Dedifferentiated amniotic fluid mesenchymal stem cell (primary cell): ENCODE measurements around the gene TENM4.

ENCODE experiments used
- DNase-seq: peaks from one replicate; pipeline ENCODE4 v3.0.0-alpha.2; 2016; ENCODE audit errors: extremely low spot score

TENM4 gene

GRCh38 chr11:78972590-78972989 is 468.2 kb downstream of the TENM4 start:
- no peak for DNase-seq

GRCh38 chr11:78972177-78972576 is 468.7 kb downstream of the TENM4 start:
- DNase-seq = no peak

GRCh38 chr11:78967811-78968210 is 473.0 kb downstream of the TENM4 start:
- no peak for DNase-seq

- no peak for DNase-seq
These were observed 475.4 kb downstream of the TENM4 start for GRCh38 chr11:78965432-78965831.

- DNase-seq = no peak
These were observed 478.7 kb downstream of the TENM4 start for GRCh38 chr11:78961937-78962701.

GRCh38 chr11:78961247-78961646 is 479.6 kb downstream of the TENM4 start:
- DNase-seq = no peak

- DNase-seq = no peak
These were observed 482.4 kb downstream of the TENM4 start for GRCh38 chr11:78958444-78958843.

- DNase-seq = no peak
These were observed 483.2 kb downstream of the TENM4 start for GRCh38 chr11:78957476-78958245.

- DNase-seq = no peak
These were observed 486.1 kb downstream of the TENM4 start for GRCh38 chr11:78954696-78955095.

- DNase-seq = no peak
These were observed 486.6 kb downstream of the TENM4 start for GRCh38 chr11:78954261-78954660.

GRCh38 chr11:78952890-78953289 is 487.9 kb downstream of the TENM4 start:
- no peak for DNase-seq

- no peak for DNase-seq
These were observed 488.7 kb downstream of the TENM4 start for GRCh38 chr11:78952175-78952574.

GRCh38 chr11:78949976-78950690 is 490.7 kb downstream of the TENM4 start:
- no peak for DNase-seq

- DNase-seq = peak; percentile 88
These were observed 493.6 kb downstream of the TENM4 start for GRCh38 chr11:78946945-78947902.

- no peak for DNase-seq
These were observed 497.0 kb downstream of the TENM4 start for GRCh38 chr11:78943841-78944240.

GRCh38 chr11:78943154-78943553 is 497.7 kb downstream of the TENM4 start:
- no peak for DNase-seq

GRCh38 chr11:78941226-78941851 is 499.5 kb downstream of the TENM4 start:
- no peak for DNase-seq

- DNase-seq = no peak
These were observed 500.2 kb downstream of the TENM4 start for GRCh38 chr11:78940500-78941225.

GRCh38 chr11:78938971-78939370 is 501.9 kb downstream of the TENM4 start:
- DNase-seq = no peak

GRCh38 chr11:78938036-78938435 is 502.8 kb downstream of the TENM4 start:
- DNase-seq = no peak
